OCI-LY1 (cell line): ENCODE data around the gene PSMD3.
"Not testable (repeated sequence)": the region's sequence is repeated elsewhere in the genome, so short reads cannot be mapped to it uniquely, and the experiment has no call there.

ENCODE experiments used
- H2AFZ ChIP-seq: fragments of 200-600 bp; sonication (generic), shearing (Covaris generic); 2 replicates; pipeline ENCODE4 v1.6.0; 2014; ENCODE audit warnings: antibody characterized with exemption, mild to moderate bottlenecking, low read length
- H3F3A ChIP-seq: fragments of 200-600 bp; sonication (generic), shearing (Covaris generic); 2 replicates; pipeline ENCODE4 v1.6.0; 2014; ENCODE audit warnings: mild to moderate bottlenecking, antibody characterized with exemption, low read length, moderate library complexity; ENCODE audit not compliant: insufficient read depth
- H3K27ac ChIP-seq: fragments of 200-600 bp; sonication (generic); 2 replicates; pipeline ENCODE4 v1.5.1; 2014; ENCODE audit warnings: low read length, mixed run types, mild to moderate bottlenecking, low read depth; ENCODE audit not compliant: poor library complexity, severe bottlenecking
- H3K27me3 ChIP-seq: fragments of 200-600 bp; sonication (generic); 2 replicates; pipeline ENCODE4 v1.6.0; 2014; ENCODE audit warnings: antibody characterized with exemption, mild to moderate bottlenecking, low read length, moderate library complexity; ENCODE audit not compliant: insufficient read depth
- H3K36me3 ChIP-seq: fragments of 200-600 bp; sonication (generic); 2 replicates; pipeline ENCODE4 v1.6.1; 2014; ENCODE audit warnings: mild to moderate bottlenecking, antibody characterized with exemption, low read length, moderate library complexity, mixed read lengths; ENCODE audit not compliant: insufficient read depth
- H3K4me1 ChIP-seq: fragments of 200-600 bp; sonication (generic); 2 replicates; pipeline ENCODE4 v1.5.1; 2014; ENCODE audit warnings: mild to moderate bottlenecking, low read length, moderate library complexity; ENCODE audit not compliant: insufficient read depth, severe bottlenecking
- H3K4me2 ChIP-seq: fragments of 200-600 bp; sonication (generic), shearing (Covaris generic); 2 replicates; pipeline ENCODE4 v1.6.1; 2014; ENCODE audit warnings: low read length
- H3K4me3 ChIP-seq: fragments of 200-600 bp; sonication (generic); 2 replicates; pipeline ENCODE4 v1.5.1; 2014; ENCODE audit warnings: low read length, low read depth, mild to moderate bottlenecking, mixed read lengths; ENCODE audit not compliant: poor library complexity, severe bottlenecking
- H3K79me2 ChIP-seq: fragments of 200-600 bp; shearing (Covaris generic); 2 replicates; pipeline ENCODE4 v1.6.1; 2016; ENCODE audit warnings: mixed run types, low read length, mixed read lengths; ENCODE audit not compliant: insufficient read depth
- H3K9ac ChIP-seq: fragments of 200-600 bp; sonication (generic), shearing (Covaris generic); 2 replicates; pipeline ENCODE4 v1.6.1; 2014; ENCODE audit warnings: mild to moderate bottlenecking, low read length, mixed read lengths
- H3K9me2 ChIP-seq: fragments of 200-600 bp; sonication (generic), shearing (Covaris generic); 2 replicates; pipeline ENCODE4 v1.6.1; 2014; ENCODE audit warnings: low read depth, mild to moderate bottlenecking, low read length, mixed read lengths
- H3K9me3 ChIP-seq: fragments of 200-600 bp; shearing (Covaris generic); 2 replicates; pipeline ENCODE4 v1.6.1; 2014; ENCODE audit warnings: low read length, mixed read lengths
- H4K20me1 ChIP-seq: fragments of 200-600 bp; sonication (generic), shearing (Covaris generic); 2 replicates; pipeline ENCODE4 v1.6.0; 2016; ENCODE audit warnings: mild to moderate bottlenecking, low read length; ENCODE audit not compliant: insufficient read depth
- CTCF ChIP-seq: fragments of 200-600 bp; sonication (generic), shearing (Covaris generic); IDR thresholded peaks from 2 replicates; pipeline ENCODE4 v1.5.1; 2017; ENCODE audit warnings: mild to moderate bottlenecking, antibody characterized with exemption, low read length, moderate library complexity, mixed read lengths
- EZH2 ChIP-seq: fragments of 200-600 bp; sonication (generic), shearing (Covaris generic); IDR thresholded peaks from 2 replicates; pipeline ENCODE4 v1.8.0; 2017; ENCODE audit warnings: borderline replicate concordance, mixed run types, mild to moderate bottlenecking, antibody characterized with exemption, low read length, moderate library complexity, mixed read lengths

Gene PSMD3

GRCh38 chr17:39997543-39997942, 16.9 kb downstream of the PSMD3 start:
- Histone ChIP-seq H3K4me1 (no peaks in the 10 kb centered on the region), H3K27ac (no peak overlapping the region), H3K36me3 (peaks cover 55% of the 10 kb centered on the region), H3K4me3 (no peak overlapping the region), H3K9ac (no peak overlapping the region), H3K79me2 (no peaks in the 10 kb centered on the region), H3K9me2 (no peaks in the 10 kb centered on the region), H3K27me3 (no peaks in the 10 kb centered on the region), H2AFZ (no peak overlapping the region), H3K4me2 (no peak overlapping the region), H3F3A (0 out of 2 replicates have a peak, but pooled peaks cover 3% of the 10 kb centered on the region), H4K20me1 (no peaks in the 10 kb centered on the region), H3K9me3 (no peaks in the 10 kb centered on the region)
- TF ChIP-seq CTCF, result no peak
- no peak for TF ChIP-seq EZH2

- Histone ChIP-seq H3K4me2 (no peak overlapping the region), H3K9me3 (no peaks in the 10 kb centered on the region), H2AFZ (no peak overlapping the region), H3K9ac (no peak overlapping the region), H3K79me2 (no peaks in the 10 kb centered on the region), H3K27me3 (no peaks in the 10 kb centered on the region), H3K4me3 (no peak overlapping the region), H3K36me3 (peaks cover 40% of the 10 kb centered on the region), H4K20me1 (no peaks in the 10 kb centered on the region), H3K4me1 (no peaks in the 10 kb centered on the region), H3F3A (no peaks in the 10 kb centered on the region), H3K9me2 (no peaks in the 10 kb centered on the region), H3K27ac (no peak overlapping the region)
- no peak for TF ChIP-seq CTCF
Observed at GRCh38 chr17:39999067-39999466, 18.5 kb downstream of the PSMD3 start.

DNA sequence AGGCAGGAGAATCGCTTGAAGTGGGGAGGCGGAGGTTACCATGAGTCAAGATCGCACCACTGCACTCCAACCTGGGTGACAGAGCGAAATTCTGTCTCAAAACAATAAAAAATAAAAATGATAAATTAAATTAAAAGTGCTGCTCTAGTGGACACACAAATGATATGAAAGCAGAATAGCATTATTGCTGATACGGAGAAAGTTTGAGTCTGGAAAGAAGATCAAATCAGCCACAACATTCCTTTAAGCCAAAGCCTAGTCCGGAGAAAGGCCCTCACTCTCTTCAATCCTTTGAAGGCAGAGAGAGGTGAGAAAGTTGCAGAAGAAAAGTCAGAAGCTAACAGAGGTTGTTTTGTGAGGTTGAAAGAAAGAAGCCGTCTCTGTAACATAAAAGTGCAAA, 19.6 kb downstream of the PSMD3 start:
- no peak for TF ChIP-seq EZH2
- no peak for TF ChIP-seq CTCF
- Histone ChIP-seq H3K79me2 (no peaks in the 10 kb centered on the region), H3K4me3 (no peak overlapping the region), H3K36me3 (peaks cover 29% of the 10 kb centered on the region), H3K4me1 (no peaks in the 10 kb centered on the region), H3K4me2 (no peak overlapping the region), H3F3A (no peaks in the 10 kb centered on the region), H3K9me2 (no peaks in the 10 kb centered on the region), H3K9ac (no peak overlapping the region), H3K27ac (no peak overlapping the region), H2AFZ (no peak overlapping the region), H3K9me3 (no peaks in the 10 kb centered on the region), H4K20me1 (no peaks in the 10 kb centered on the region), H3K27me3 (no peaks in the 10 kb centered on the region)

DNA sequence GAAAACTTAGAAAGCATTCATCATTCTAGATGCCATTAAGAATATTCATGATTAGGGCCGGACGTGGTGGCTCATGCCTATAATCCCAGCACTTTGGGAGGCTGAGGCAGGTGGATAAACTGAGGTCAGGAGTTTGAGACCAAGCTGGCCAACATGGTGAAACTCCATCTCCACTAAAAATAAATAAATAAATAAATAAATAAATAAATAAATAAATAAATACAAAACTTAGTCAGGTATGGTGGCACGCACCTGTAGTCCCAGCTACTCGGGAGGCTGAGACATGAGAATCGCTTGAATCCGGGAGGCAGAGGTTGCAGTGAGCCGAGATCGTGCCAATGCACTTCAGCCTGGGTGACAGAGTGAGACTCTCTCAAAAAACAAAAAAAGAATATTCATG, 20.7 kb downstream of the PSMD3 start:
- H3K27ac ChIP-seq, H3K4me1 ChIP-seq, H3K4me2 ChIP-seq, H3K79me2 ChIP-seq, H4K20me1 ChIP-seq, H3K27me3 ChIP-seq, H3K4me3 ChIP-seq, H2AFZ ChIP-seq, H3F3A ChIP-seq, H3K9ac ChIP-seq, H3K9me3 ChIP-seq, H3K9me2 ChIP-seq: not testable (repeated sequence)
- H3K36me3 ChIP-seq, result peaks cover 17% of the 10 kb centered on the region
